HG03558 (cell line): ENCODE measurements around the gene PSME1.

ENCODE experiments used
- ATAC-seq: cut with Tn5 transposase; IDR thresholded peaks from one replicate; pipeline ENCODE4 v1.9.1; 2021; ENCODE audit warnings: moderate number of reproducible peaks; ENCODE audit not compliant: unreplicated experiment; ENCODE audit errors: extremely low read depth

Gene PSME1

DNA sequence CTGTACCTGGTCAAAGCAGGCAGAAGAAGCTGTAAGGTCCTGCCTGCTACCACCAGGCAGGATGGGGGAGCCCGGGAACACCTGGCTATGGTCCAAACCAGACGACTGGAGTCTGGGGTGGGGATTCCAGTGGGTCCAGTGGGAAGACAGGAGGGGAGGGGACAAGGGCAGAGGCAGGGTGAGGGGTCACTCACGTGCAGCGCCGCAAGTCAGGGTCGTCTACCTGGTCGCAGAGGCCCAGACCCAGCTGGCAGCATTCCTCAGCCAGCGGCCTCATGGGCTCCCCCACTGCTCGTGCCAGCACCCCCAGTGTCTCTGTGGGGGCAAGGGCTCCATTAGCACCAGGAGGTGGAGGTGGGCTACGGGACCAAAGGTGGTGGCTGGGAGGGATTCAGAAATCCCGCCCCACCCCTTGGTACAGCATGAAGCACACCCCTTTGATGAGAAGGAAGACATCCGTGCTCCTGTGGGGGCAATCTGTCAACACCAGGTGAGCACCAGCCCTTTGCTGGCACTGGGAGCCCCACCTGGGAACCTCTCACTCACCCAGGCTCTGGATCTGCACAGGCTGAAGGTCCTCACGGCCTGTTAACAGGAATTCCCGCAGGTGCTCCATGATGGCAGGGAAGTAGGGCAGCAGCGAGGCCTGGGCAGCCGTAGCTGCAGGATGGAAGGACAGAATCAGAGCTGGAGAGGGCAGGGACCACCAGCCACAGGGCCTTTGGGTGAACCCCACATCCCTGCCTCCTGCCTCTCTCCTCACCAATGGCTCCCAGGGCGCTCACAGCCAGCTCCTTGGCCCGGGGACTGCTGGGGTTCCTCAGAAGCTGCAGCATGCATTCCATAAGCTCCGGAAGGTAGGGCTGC lies 48.3 kb downstream of the PSME1 start:
- ATAC-seq: no peak

DNA sequence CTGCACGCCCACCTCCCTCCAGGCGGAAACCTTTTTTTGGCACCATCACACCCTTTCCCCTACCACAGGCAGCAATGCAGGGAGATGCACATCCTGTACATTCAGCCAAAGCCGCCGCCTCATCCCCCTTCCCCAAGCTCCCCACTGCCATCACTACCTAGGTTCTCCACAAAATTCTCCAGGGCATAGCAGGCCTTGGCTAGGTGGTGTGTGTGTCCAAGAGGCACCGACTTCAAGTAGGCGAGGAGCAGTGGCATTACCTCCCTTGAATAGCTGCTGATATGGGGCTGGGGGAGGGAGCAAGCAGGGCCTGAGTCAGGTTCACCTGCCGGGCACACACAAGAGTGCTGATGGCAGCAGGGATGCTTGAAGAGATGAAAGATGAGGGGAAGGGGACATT lies 49.0 kb downstream of the PSME1 start:
- ATAC-seq: no peak

DNA sequence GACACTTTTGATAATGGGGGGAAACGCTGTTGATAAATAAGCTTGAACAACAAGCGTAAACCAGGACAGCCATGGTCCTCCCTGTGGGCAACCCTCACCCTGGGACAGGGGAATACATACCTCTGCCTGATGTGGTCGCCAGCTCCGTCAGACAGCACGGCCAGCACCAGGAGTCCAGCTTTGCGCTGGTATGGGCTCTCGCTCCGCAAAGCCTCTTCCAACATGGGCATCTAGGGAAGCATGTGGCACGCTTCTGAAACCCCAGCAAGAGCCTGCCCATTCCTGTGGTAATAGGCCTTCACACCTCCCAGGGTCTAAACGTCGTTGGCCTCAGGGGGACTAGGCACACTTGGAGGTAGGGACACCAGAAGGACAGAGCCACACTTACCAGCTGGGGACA lies 49.7 kb downstream of the PSME1 start:
- no peak for ATAC-seq

DNA sequence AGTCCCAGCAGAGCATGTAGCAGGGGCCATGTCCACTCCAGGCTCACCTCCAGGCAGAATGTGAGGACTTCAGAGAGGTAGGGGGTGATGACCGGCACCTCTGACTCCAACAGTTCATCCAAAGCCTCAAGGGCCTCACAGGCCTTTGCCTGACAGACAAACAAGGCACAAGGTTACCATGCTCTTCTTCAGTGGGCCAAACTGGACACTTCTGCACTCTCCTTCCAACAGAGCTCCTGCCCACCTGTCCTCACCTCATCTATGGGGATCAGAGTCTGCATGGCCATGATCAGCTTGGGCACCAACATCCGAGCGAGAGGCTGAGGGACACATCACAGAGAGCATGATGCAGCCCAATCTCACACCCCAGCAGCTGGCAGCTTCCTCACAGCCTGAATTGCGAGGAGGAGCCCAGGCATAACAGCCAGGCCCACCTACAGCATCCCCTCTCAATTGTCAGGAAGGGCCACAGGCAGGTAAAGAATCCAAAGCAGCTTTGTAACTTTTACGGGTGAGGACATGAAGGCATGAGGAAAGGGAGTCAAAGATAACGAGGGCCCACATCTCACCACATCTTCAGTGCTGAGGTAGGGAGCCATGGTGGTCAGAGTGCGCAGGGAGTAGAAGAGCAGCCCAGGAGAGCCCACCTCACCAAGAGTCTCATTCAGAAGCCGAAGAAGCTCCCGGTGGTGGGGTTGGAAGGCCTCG lies 51.0 kb downstream of the PSME1 start:
- no peak for ATAC-seq

DNA sequence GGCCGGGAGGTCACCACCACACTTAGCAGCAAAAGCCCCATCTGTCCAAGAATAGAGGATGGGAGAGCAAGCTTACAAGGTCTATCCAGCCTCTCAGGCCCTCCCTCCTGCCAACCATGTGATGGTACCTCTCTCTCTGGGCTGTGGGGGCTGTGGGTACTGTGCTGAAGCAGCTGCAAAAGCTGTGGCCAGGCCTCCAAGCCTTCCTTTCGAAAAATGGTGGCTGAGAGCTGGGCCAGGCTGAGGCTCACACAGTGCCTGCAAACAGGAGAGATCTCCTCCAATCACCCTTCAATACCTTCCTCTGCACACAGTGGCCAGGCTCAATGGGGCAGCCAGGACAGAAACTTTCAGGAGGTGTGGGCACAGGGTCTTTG lies 51.5 kb downstream of the PSME1 start:
- no peak for ATAC-seq
